Heart left ventricle (tissue), 16 donors: ENCODE measurements around the gene ADCY9. TPM values are rescaled to one million over a fixed set of nuclear protein-coding genes. Genes with fewer than 3 reads are reported as not detected.

Experiments used
- ATAC-seq, 4 donors: fragments of 200-7000 bp; cut with Tn5 transposase; one replicate each; pipeline ENCODE4 v1.9.1; 2020 to 2022; ENCODE audit warnings: moderate library complexity in 4 of 4, mild to moderate bottlenecking in 3 of 4, moderate number of reproducible peaks in 1 of 4
- DNase-seq, 5 donors: peaks; one replicate each; pipeline ENCODE4 v3.0.0-alpha.2; 2020
- H3K27ac ChIP-seq, 12 donors: fragments of 200-600 bp; sonication (generic) in 4 of 12; one replicate each; pipeline versions ENCODE4 v1.5.0 to v1.8.0; 2016 to 2022; ENCODE audit warnings: mild to moderate bottlenecking in 2 of 12
- H3K27me3 ChIP-seq, 9 donors: fragments of 200-600 bp; sonication (generic) in 2 of 9; one replicate each; pipeline versions ENCODE4 v1.5.1 to v1.8.0; 2016 to 2022; ENCODE audit warnings: mild to moderate bottlenecking in 3 of 9
- H3K36me3 ChIP-seq, 9 donors: fragments of 200-600 bp; sonication (generic) in 2 of 9; one replicate each; pipeline versions ENCODE4 v1.5.0 to v1.8.0; 2018 to 2022; ENCODE audit warnings: mild to moderate bottlenecking in 2 of 9
- H3K4me1 ChIP-seq, 12 donors: fragments of 200-600 bp; sonication (generic) in 4 of 12; one replicate each; pipeline versions ENCODE4 v1.5.0 to v1.8.0; 2016 to 2022; ENCODE audit warnings: mild to moderate bottlenecking in 3 of 12
- H3K4me3 ChIP-seq, 12 donors: fragments of 200-600 bp; sonication (generic) in 4 of 12; one replicate each; pipeline versions ENCODE4 v1.5.0 to v1.8.0; 2017 to 2022; ENCODE audit warnings: mild to moderate bottlenecking in 9 of 12, moderate library complexity in 4 of 12
- H3K9me3 ChIP-seq, 12 donors: fragments of 200-600 bp; sonication (generic) in 4 of 12; one replicate each; pipeline versions ENCODE4 v1.5.0 to v1.8.0; 2016 to 2022; ENCODE audit warnings: mild to moderate bottlenecking in 1 of 12
- CTCF ChIP-seq, 12 donors: fragments of 200-600 bp; sonication (generic) in 4 of 12; IDR thresholded peaks; one replicate each; pipeline versions ENCODE4 v1.5.0 to v1.8.0; 2018 to 2022; ENCODE audit warnings: antibody characterized with exemption in 12 of 12, mild to moderate bottlenecking in 5 of 12
- POLR2A ChIP-seq, 2 donors: fragments of 450-650 bp; IDR thresholded peaks; one replicate each; pipeline ENCODE4 v1.6.1; 2017; ENCODE audit warnings: antibody characterized with exemption in 2 of 2, mild to moderate bottlenecking in 2 of 2, moderate library complexity in 2 of 2
- WGBS, 4 donors: extraction: QIAGEN DNeasy Blood & Tissue Kit in 2 of 4; methylation state at CpG; one replicate each; pipeline versions ENCODE4 v1.1.5 to v1.1.7; 2013 to 2018; 5-methylcytosine and 5-hydroxymethylcytosine counted together
- intact Hi-C, 10 donors: fragments of 100-400 bp; cut with DNase I; formaldehyde crosslinking; loops; one replicate each; pipeline versions ENCODE4 v1.11.1 to v1.14.2; 2022
- polyA plus RNA-seq, 2 donors: library from polyadenylated mRNA; stranded (reverse); fragments of 200-250 nt; gene quantifications; one replicate each; pipeline ENCODE4 v1.2.3, GENCODE V29; 2013
- total RNA-seq, 9 donors: library from RNA; depleted of rRNA in 2 of 9; stranded (reverse); fragments of >200 nt in 2 of 9; fragmentation: NEBNext Ultra II Directional in 3 of 9; extraction: Animal tissue kit (Norgen Biotek cat#: 25700) in 3 of 9; gene quantifications; one replicate each; pipeline versions ENCODE4 v1.1.0 to v1.2.4, GENCODE V29; 2016 to 2023
- donor health status: ischemic (EF 13 %, LVEDD 7.1; RV severe dilation, severe dysfunction).
- donor health status: healthy with polysubstance abuse.
- donor health status: DM: no; HTN: yes; CAD: no.
- donor health status: DM: no; HTN: no; CAD: no.
- donor health status: ischemic (EF 25% LVEDD 6.9; RV normal size, moderate dysfunction).
- donor health status: ischemic (EF 25% LVEDD 5.7; RV mildly dilated, moderate dysfunction).
- donor health status: healthy.
- donor health status: DM: yes; HTN: yes; CAD: no.
- donor health status: ischemic (EF 35%, LVEDD 5.7; RV mildly dilated, moderate dysfunction).
- donor health status: nonischemic (EF 11% LVEDD 7.7; RV severe dilation, severe dysfunction).
- donor health status: DM: yes; HTN: yes; CAD: no.
- donor health status: PGD.
- donor health status: ischemic (EF 29% LVEDD 5.4; RV normal size, mild dysfunction).
- donor health status: nonischemic (EF 23%, LVEDD 6.1; RV moderate dilation, normal function).

ADCY9 gene
- total and polyA plus RNA-seq, 11 donors, result 11.8 to 85.8 (median 45.0) TPM

- Histone ChIP-seq H3K4me1 (peaks cover 0 to 7% (median under 1%) of the 10 kb centered on the region in 12 donors), H3K4me3 (no peak overlapping the region), H3K9me3 (no peaks in the 10 kb centered on the region), H3K27ac (no peak overlapping the region), H3K27me3 (no peaks in the 10 kb centered on the region), H3K36me3 (peaks cover 0 to 31% (median 17%) of the 10 kb centered on the region in 9 donors)
- DNase-seq (no peak), ATAC-seq (no peak)
- TF ChIP-seq POLR2A (IDR thresholded peaks at IDR 0.05) (no peak), CTCF (IDR thresholded peaks at IDR 0.05) (no peak)
- 90 to 96% (median 94%) methylated on average over 13 of the region's 13 CpGs for WGBS, 4 donors
- intact Hi-C loops, result loop anchor here in 6 of 10 donors (5.0 to 10.0 kb wide), 6 partner anchors 129 to 349 kb away; partner anchors contain the start of gene ADCY9 (in 1 of the 6)
These were observed 130.1 kb downstream of the ADCY9 start for GRCh38 chr16:3986235-3986544.

GRCh38 chr16:3984111-3985060, 131.9 kb downstream of the ADCY9 start:
- ATAC-seq (no peak), DNase-seq (no peak)
- peaks cover 0 to 35% (median 26%) of the 10 kb centered on the region in 9 donors for H3K36me3 ChIP-seq
- 88 to 95% (median 93%) methylated on average over 28 to 31 of the region's 31 CpGs for WGBS, 4 donors
- H3K9me3 ChIP-seq, result no peaks in the 10 kb centered on the region
- intact Hi-C loops, result loop anchor here in 9 of 10 donors (5.0 to 10.0 kb wide), 12 partner anchors 52 to 350 kb away; partner anchors contain the start of gene ADCY9 (in 3 of the 9)
- no peak for TF ChIP-seq POLR2A (IDR thresholded peaks at IDR 0.05)
- no peak for TF ChIP-seq CTCF (IDR thresholded peaks at IDR 0.05)
- peaks cover 0 to 12% (median 4%) of the 10 kb centered on the region in 12 donors for H3K4me1 ChIP-seq
- H3K4me3 ChIP-seq, result no peak overlapping the region
- no peak overlapping the region for H3K27ac ChIP-seq
- no peaks in the 10 kb centered on the region for H3K27me3 ChIP-seq

- ATAC-seq, result peak; percentile 67 to 89 (median 80)
- H3K36me3 ChIP-seq, result peaks cover 0 to 42% (median 30%) of the 10 kb centered on the region in 9 donors
- intact Hi-C loops, result loop anchor here in 9 of 10 donors (2.0 to 10.0 kb wide), 13 partner anchors 51 to 352 kb away; partner anchors contain the start of gene ADCY9 (in 3 of the 9)
- TF ChIP-seq POLR2A (IDR thresholded peaks at IDR 0.05) (no peak), CTCF (IDR thresholded peaks at IDR 0.05) (peak; percentile 49 to 83 (median 69))
- H3K27ac ChIP-seq, result no peak overlapping the region
- peaks cover 0 to 12% (median 4%) of the 10 kb centered on the region in 12 donors for H3K4me1 ChIP-seq
- no peaks in the 10 kb centered on the region for H3K27me3 ChIP-seq
- no peaks in the 10 kb centered on the region for H3K9me3 ChIP-seq
- H3K4me3 ChIP-seq, result no peak overlapping the region
- WGBS, 4 donors, result 24 to 43% (median 29%) methylated on average over 16 to 22 of the region's 22 CpGs
- DNase-seq, result peak; percentile 65 to 74 (median 70)
These were observed 133.1 kb downstream of the ADCY9 start for GRCh38 chr16:3983081-3983520.

GRCh38 chr16:3982216-3982615, 134.0 kb downstream of the ADCY9 start:
- Histone ChIP-seq H3K4me1 (peaks cover 0 to 12% (median 4%) of the 10 kb centered on the region in 12 donors), H3K9me3 (no peaks in the 10 kb centered on the region), H3K27ac (no peak overlapping the region), H3K36me3 (peaks cover 0 to 42% (median 26%) of the 10 kb centered on the region in 9 donors), H3K27me3 (no peaks in the 10 kb centered on the region), H3K4me3 (no peak overlapping the region)
- no peak for ATAC-seq
- TF ChIP-seq CTCF (IDR thresholded peaks at IDR 0.05), result no peak
- TF ChIP-seq POLR2A (IDR thresholded peaks at IDR 0.05), result no peak
- DNase-seq, result no peak
- WGBS, 4 donors, result 89 to 96% (median 94%) methylated on average over 8 to 13 of the region's 13 CpGs
- intact Hi-C loops, result loop anchor here in 9 of 10 donors (2.0 to 10.0 kb wide), 13 partner anchors 50 to 353 kb away; partner anchors contain the start of gene ADCY9 (in 3 of the 9)
